Upper lobe of left lung (tissue), 6 donors: ENCODE data around the gene TAS1R1. TPM values are rescaled to one million over a fixed set of nuclear protein-coding genes. Genes with fewer than 3 reads are reported as not detected.

Experiments used
- ATAC-seq, 2 donors: fragments of 200-7000 bp; cut with Tn5 transposase; one replicate each; pipeline ENCODE4 v1.9.1; 2022; ENCODE audit warnings: mild to moderate bottlenecking in 2 of 2, moderate library complexity in 2 of 2; ENCODE audit not compliant: low FRiP score in 2 of 2
- DNase-seq, 2 donors: peaks; one replicate each; pipeline ENCODE4 v3.0.0-alpha.2; 2019 to 2020
- H3K27ac ChIP-seq, 4 donors: fragments of 200-600 bp; sonication (generic); one replicate each; pipeline ENCODE4 v1.5.1; 2016 to 2019
- H3K27me3 ChIP-seq, 4 donors: fragments of 200-600 bp; sonication (generic); one replicate each; pipeline ENCODE4 v1.5.1; 2017 to 2019
- H3K36me3 ChIP-seq, 4 donors: fragments of 200-600 bp; sonication (generic); one replicate each; pipeline ENCODE4 v1.5.1; 2016 to 2019
- H3K4me1 ChIP-seq, 4 donors: fragments of 200-600 bp; sonication (generic); one replicate each; pipeline ENCODE4 v1.5.1; 2018 to 2019
- H3K4me3 ChIP-seq, 4 donors: fragments of 200-600 bp; sonication (generic); one replicate each; pipeline ENCODE4 v1.5.1; 2017 to 2019; ENCODE audit warnings: mild to moderate bottlenecking in 2 of 4, moderate library complexity in 1 of 4
- H3K9me3 ChIP-seq, 4 donors: fragments of 200-600 bp; sonication (generic); one replicate each; pipeline ENCODE4 v1.5.1; 2018 to 2019
- CTCF ChIP-seq, 6 experiments: fragments of 450-650 bp in 4 of 6; fragments of 200-600 bp in 2 of 6; sonication (generic) in 2 of 6; IDR thresholded peaks; one replicate each; pipeline ENCODE4 v1.5.1; 2016 to 2019; ENCODE audit warnings: antibody characterized with exemption in 6 of 6
- EP300 ChIP-seq, 4 donors: sonication (generic); formaldehyde crosslinking; IDR thresholded peaks; one replicate each; pipeline ENCODE4 v1.5.1; 2017; ENCODE audit warnings: antibody characterized with exemption in 4 of 4, control low read depth in 2 of 4
- POLR2A ChIP-seq, 4 donors: fragments of 450-650 bp; IDR thresholded peaks; one replicate each; pipeline ENCODE4 v1.5.1; 2016 to 2017; ENCODE audit warnings: antibody characterized with exemption in 4 of 4, mild to moderate bottlenecking in 2 of 4
- POLR2AphosphoS5 ChIP-seq, 2 donors: sonication (generic); formaldehyde crosslinking; IDR thresholded peaks; one replicate each; pipeline ENCODE4 v1.5.1; 2017; ENCODE audit warnings: antibody characterized with exemption in 2 of 2
- WGBS, 2 donors: methylation state at CpG; one replicate each; pipeline ENCODE4 v1.1.5; 2017 to 2018; 5-methylcytosine and 5-hydroxymethylcytosine counted together
- total RNA-seq, 6 donors: library from RNA; depleted of rRNA in 4 of 6; stranded (reverse); fragments of >200 nt in 4 of 6; gene quantifications; one replicate each; pipeline versions ENCODE4 v1.1.0 to v1.2.1, GENCODE V29; 2016 to 2021
- donor health status: DM: no; HTN: no; CAD: no; lungs with moderate emphysema.
- donor health status: DM: no; HTN: yes; CAD: no; lungs with severe emphysema.

TAS1R1 gene
- total RNA-seq, 6 donors from 2014 or later = 0.11 to 0.15 TPM; not detected in 4

GRCh38 chr1:6587261-6588005 is 32.3 kb downstream of the TAS1R1 start:
- no peak for TF ChIP-seq POLR2AphosphoS5 (IDR thresholded peaks at IDR 0.05)
- TF ChIP-seq POLR2A (IDR thresholded peaks at IDR 0.05) = no peak
- no peak overlapping the region for H3K4me3 ChIP-seq
- peak overlapping the region in 3 of 4 donors; percentile 16 to 31 (median 29) for H3K27ac ChIP-seq
- H3K27me3 ChIP-seq = no peaks in the 10 kb centered on the region
- H3K36me3 ChIP-seq = peaks cover 0 to 69% (median 39%) of the 10 kb centered on the region in 4 donors
- peaks cover 8 to 60% (median 23%) of the 10 kb centered on the region in 4 donors for H3K4me1 ChIP-seq
- WGBS, 2 donors = 57 to 66% methylated on average over 6 to 13 of the region's 13 CpGs
- ATAC-seq (peak in 1 of 2 donors; percentile 31), DNase-seq (peak; percentile 65)
- no peaks in the 10 kb centered on the region for H3K9me3 ChIP-seq

- DNase-seq = peak; percentile 74 to 89
- Histone ChIP-seq H3K36me3 (peaks cover 1 to 77% (median 47%) of the 10 kb centered on the region in 4 donors), H3K27me3 (no peaks in the 10 kb centered on the region), H3K27ac (peak overlapping the region in 3 of 4 donors; percentile 16 to 43 (median 29)), H3K4me3 (no peak overlapping the region), H3K9me3 (no peaks in the 10 kb centered on the region), H3K4me1 (peaks cover 4 to 54% (median 20%) of the 10 kb centered on the region in 4 donors)
- ATAC-seq = peak in 1 of 2 donors; percentile 55
- TF ChIP-seq POLR2AphosphoS5 (IDR thresholded peaks at IDR 0.05) = no peak
- TF ChIP-seq EP300 (IDR thresholded peaks at IDR 0.05) = no peak
- peak in 1 of 4 donors; percentile 6 for TF ChIP-seq POLR2A (IDR thresholded peaks at IDR 0.05)
- no peak for TF ChIP-seq CTCF (IDR thresholded peaks at IDR 0.05)
- WGBS, 2 donors = 40 to 72% methylated on average over 3 to 19 of the region's 25 CpGs
These were observed 33.2 kb downstream of the TAS1R1 start for GRCh38 chr1:6588128-6588892.

GRCh38 chr1:6588893-6589520 is 33.9 kb downstream of the TAS1R1 start:
- no peak for ATAC-seq

GRCh38 chr1:6590046-6590445 is 34.9 kb downstream of the TAS1R1 start:
- WGBS, 2 donors = 79 to 94% methylated on average over 4 to 7 of the region's 7 CpGs

More at GRCh38 chr1:6588893-6589520, 33.9 kb downstream of the TAS1R1 start:
- Histone ChIP-seq H3K27me3 (no peaks in the 10 kb centered on the region), H3K27ac (peak overlapping the region in 1 of 4 donors; percentile 43), H3K4me3 (no peak overlapping the region), H3K9me3 (no peaks in the 10 kb centered on the region), H3K36me3 (peaks cover 8 to 84% (median 54%) of the 10 kb centered on the region in 4 donors), H3K4me1 (peaks cover 4 to 54% (median 20%) of the 10 kb centered on the region in 4 donors)
- DNase-seq = peak; percentile 29 to 72
- TF ChIP-seq POLR2A (IDR thresholded peaks at IDR 0.05) = no peak
- no peak for TF ChIP-seq POLR2AphosphoS5 (IDR thresholded peaks at IDR 0.05)
- no peak for TF ChIP-seq CTCF (IDR thresholded peaks at IDR 0.05)
- no peak for TF ChIP-seq EP300 (IDR thresholded peaks at IDR 0.05)
- WGBS, 2 donors = 83 to 84% methylated on average over 7 to 24 of the region's 24 CpGs

GRCh38 chr1:6591222-6591621 is 36.1 kb downstream of the TAS1R1 start:
- Histone ChIP-seq H3K27ac (no peak overlapping the region), H3K36me3 (peaks cover 22 to 100% (median 77%) of the 10 kb centered on the region in 4 donors), H3K4me3 (no peak overlapping the region), H3K27me3 (no peaks in the 10 kb centered on the region), H3K4me1 (peaks cover 4 to 49% (median 20%) of the 10 kb centered on the region in 4 donors), H3K9me3 (no peaks in the 10 kb centered on the region)
- ATAC-seq = peak in 1 of 2 donors; percentile 28
- 73 to 92% methylated on average over 2 to 13 of the region's 13 CpGs for WGBS, 2 donors
- no peak for DNase-seq
- no peak for TF ChIP-seq EP300 (IDR thresholded peaks at IDR 0.05)
- no peak for TF ChIP-seq CTCF (IDR thresholded peaks at IDR 0.05)
- TF ChIP-seq POLR2AphosphoS5 (IDR thresholded peaks at IDR 0.05) = no peak
- TF ChIP-seq POLR2A (IDR thresholded peaks at IDR 0.05) = no peak

More at GRCh38 chr1:6590046-6590445, 34.9 kb downstream of the TAS1R1 start:
- TF ChIP-seq POLR2AphosphoS5 (IDR thresholded peaks at IDR 0.05) = no peak
- H3K4me1 ChIP-seq = peaks cover 4 to 48% (median 19%) of the 10 kb centered on the region in 4 donors
- no peaks in the 10 kb centered on the region for H3K27me3 ChIP-seq
- ATAC-seq (no peak), DNase-seq (no peak)
- H3K4me3 ChIP-seq = no peak overlapping the region
- peaks cover 17 to 89% (median 65%) of the 10 kb centered on the region in 4 donors for H3K36me3 ChIP-seq
- no peak overlapping the region for H3K27ac ChIP-seq
- H3K9me3 ChIP-seq = no peaks in the 10 kb centered on the region
